ENCODE results near the gene RNF26. TPM values are rescaled to one million over a fixed set of nuclear protein-coding genes. Genes with fewer than 3 reads are reported as not detected.

Gene RNF26
- total RNA-seq, 1 experiment from 2014 or later, result 45.6 TPM

GRCh38 chr11:119363081-119363850, 28.9 kb downstream of the RNF26 start (continued):
- TF ChIP-seq ZNF274 (IDR thresholded peaks at IDR 0.05; ENCODE audit: low read depth, low read length), result no peak

- Histone ChIP-seq H3K4me1 (ENCODE audit: control insufficient read depth in 1 of 2, insufficient read depth in 2 of 2, low read length in 2 of 2) (peaks cover 42 to 62% of the 10 kb centered on the region in 2 experiments), H3K36me3 (ENCODE audit: control insufficient read depth in 1 of 2, insufficient read depth in 2 of 2, low read length in 2 of 2) (peaks cover 0 to 1% of the 10 kb centered on the region in 2 experiments; a peak in 1 of 4 replicates), H4K20me1 (ENCODE audit: insufficient read depth) (no peaks in the 10 kb centered on the region), H3K79me2 (ENCODE audit: insufficient read depth, low read length) (no peaks in the 10 kb centered on the region), H3K27ac (ENCODE audit: low read depth, low read length) (no peak overlapping the region), H3K4me3 (replicated peaks in 1 of 2; ENCODE audit: low read depth in 1 of 2, low read length in 2 of 2) (peak overlapping the region in 1 of 2 experiments; percentile 23; a peak in 3 of 4 replicates), H3K4me2 (ENCODE audit: low read length) (peak overlapping the region; percentile 52), H3K9me3 (ENCODE audit: control insufficient read depth in 1 of 2, insufficient read depth in 1 of 2, low read depth in 1 of 2, low read length in 2 of 2) (no peaks in the 10 kb centered on the region), H3K27me3 (ENCODE audit: insufficient read depth, low read length) (peaks cover 6% of the 10 kb centered on the region; the same call in 1 of the 2 replicates), H3K9ac (ENCODE audit: low read length) (peak overlapping the region; percentile 19; the same call in 1 of the 2 replicates), H3K9me2 (ENCODE audit: insufficient read depth) (no peaks in the 10 kb centered on the region), H2AFZ (ENCODE audit: low read depth, low read length, poor library complexity, severe bottlenecking) (no peak overlapping the region)
- ChIA-PET RAD21 (ENCODE audit: low non-redundant PET in 1 of 2, low total read pairs in 2 of 2, uncharacterized antibody in 2 of 2, unreplicated experiment in 2 of 2) (interaction anchor here in 1 of 2 experiments (1.4 kb wide), 1 partner anchor 8 kb away, joined by 3 read pairs; no protein-coding TSS in a partner anchor), POLR2A (interaction anchor here (0.6 kb wide), 1 partner anchor 298 kb away, joined by 4 read pairs; no protein-coding TSS in a partner anchor), CTCF (interaction anchor here (1.1 to 1.6 kb wide), 4 partner anchors 8 to 26 kb away, joined by 3 to 9 read pairs (median 4); no protein-coding TSS in a partner anchor)
- no TSS peak for BruUV-seq (replicated peaks)
- no peak for TF ChIP-seq FOSL1 (IDR thresholded peaks at IDR 0.05; ENCODE audit: low read depth)
- peak; percentile 70 for TF ChIP-seq MAX (IDR thresholded peaks at IDR 0.05)
- TF ChIP-seq SRF (IDR thresholded peaks at IDR 0.05; ENCODE audit: low read depth), result no peak
- TF ChIP-seq YY1 (IDR thresholded peaks at IDR 0.05; ENCODE audit: extremely low read depth, insufficient replicate concordance, low read depth, low read length), result no peak
- TF ChIP-seq JUND (IDR thresholded peaks at IDR 0.05), result no peak
- peak; percentile 54; the same call in 1 of the 2 replicates for TF ChIP-seq POLR2AphosphoS5 (IDR thresholded peaks at IDR 0.05; ENCODE audit: low read depth, low read length)
- intact Hi-C loops (cut with micrococcal nuclease), result no loop called here
- ATAC-seq, result peak; percentile 80
- DNase-seq (ENCODE audit: low read depth, low spot score), result no peak
Observed at GRCh38 chr11:119363851-119364590, 29.7 kb downstream of the RNF26 start.

All from HCT116 (cell line).